NOMO-1 treated with dmso at 0.1 percent for 144 hours (cell line): ENCODE data around the gene CYLD.

Experiments used
- DNase-seq: peaks from one replicate; lab custom pipeline; 2025; ENCODE audit not compliant: unreplicated experiment; lab: John Stamatoyannopoulos, UW

The CYLD gene

GRCh38 chr16:50776037-50776436, 34.2 kb downstream of the CYLD start:
- no peak for DNase-seq

DNA sequence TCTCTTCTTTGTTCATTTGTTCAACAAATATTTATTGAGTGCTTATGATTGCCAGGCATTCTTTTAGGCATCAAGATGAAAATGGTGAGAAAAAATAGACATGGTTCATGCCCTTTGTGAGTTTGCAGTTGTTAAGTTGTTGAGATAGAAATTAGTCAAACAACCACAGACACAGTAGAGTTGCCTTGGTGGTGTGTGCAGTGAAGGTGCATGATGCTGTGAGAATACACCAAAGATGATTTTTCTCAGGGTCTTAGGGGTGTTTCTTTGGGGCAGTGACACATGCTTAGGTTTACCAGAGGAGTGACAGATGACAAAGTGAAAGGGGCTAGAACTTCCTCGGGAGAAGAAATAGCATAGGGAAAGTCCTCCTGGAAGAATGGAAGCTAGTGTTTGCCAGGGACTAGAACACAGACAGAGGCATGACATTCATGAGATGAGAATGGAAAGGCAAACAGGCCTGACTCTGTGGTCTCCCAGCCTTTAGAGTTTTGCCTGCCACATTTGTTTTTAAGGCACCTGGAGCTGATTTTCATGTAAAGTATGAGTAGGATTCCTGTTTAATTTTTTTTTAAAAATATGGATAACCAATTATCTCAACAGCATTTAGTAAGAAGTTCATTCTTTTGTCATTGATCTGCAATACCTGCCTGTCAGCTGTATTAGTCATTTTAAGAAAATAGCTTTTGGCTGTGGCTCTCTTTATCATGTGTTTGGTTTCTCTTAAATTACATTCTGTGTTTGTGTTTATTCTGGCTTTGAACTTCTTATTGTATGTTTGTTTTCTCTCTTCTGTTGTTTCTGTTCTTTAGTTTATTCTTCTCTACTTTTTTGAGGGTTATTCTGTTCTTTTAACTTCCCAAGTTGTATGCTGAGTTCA, 36.6 kb downstream of the CYLD start:
- no peak for DNase-seq

GRCh38 chr16:50781043-50781442, 39.2 kb downstream of the CYLD start:
- DNase-seq, result no peak

DNA sequence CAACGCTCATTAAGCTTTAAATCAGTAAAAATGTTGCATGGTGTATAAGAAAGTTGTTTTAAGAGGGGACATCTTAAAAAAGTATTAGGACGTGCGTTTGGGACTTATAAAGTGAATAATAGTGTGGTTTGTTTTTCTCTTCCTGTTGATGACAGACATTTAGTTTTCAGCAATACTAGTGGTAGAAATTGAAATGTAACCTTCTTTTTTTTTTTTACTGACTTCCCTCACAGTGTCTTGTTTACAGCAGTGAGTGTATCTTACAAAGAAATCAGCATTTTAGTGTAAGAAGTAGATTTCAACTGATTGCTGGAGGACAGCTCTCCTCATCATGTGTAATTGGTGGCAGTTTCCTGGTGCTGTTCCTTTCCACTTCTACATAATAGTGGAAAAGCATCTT, 39.6 kb downstream of the CYLD start:
- DNase-seq, result no peak

- DNase-seq, result no peak
Observed at GRCh38 chr16:50789757-50790156, 47.9 kb downstream of the CYLD start.

GRCh38 chr16:50791522-50791921, 49.6 kb downstream of the CYLD start:
- no peak for DNase-seq

DNA sequence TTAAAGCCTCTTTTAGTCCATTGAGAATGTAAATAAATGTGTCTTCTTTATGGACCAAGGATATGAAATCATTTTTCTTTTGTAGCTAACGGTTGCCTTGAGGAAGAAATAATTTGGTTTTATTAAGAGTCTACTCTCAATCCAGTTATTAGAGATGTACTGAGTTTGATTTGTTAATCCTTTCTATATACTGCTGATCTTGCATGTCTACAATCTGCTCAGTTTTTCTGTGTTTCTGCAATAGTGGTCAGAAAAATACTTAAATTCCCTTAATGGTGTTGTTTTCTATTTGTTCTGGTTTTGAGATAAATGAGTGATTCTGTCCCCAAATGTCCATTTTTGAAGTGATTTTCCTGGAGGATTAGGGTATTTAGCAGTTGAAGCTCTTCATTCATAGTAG, 54.9 kb downstream of the CYLD start:
- no peak for DNase-seq

DNA sequence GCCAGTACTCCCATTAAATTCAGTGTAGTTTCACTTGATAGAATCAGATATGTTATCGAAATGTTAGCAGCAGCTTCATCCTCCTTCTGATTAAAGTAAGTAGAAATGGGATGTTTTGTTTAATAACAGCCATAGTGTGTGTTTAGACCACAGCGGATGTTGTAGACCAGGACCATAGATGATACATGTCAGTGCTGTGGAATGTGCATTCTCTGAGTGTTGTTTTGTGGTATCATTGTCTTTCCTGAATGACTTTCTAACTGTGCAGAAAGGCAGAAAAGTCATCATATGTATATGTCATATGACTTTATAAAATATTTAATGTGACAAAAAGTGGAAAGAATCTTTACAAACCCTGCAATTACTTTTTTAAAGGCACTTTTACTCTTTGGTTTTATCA, 55.6 kb downstream of the CYLD start:
- no peak for DNase-seq

DNA sequence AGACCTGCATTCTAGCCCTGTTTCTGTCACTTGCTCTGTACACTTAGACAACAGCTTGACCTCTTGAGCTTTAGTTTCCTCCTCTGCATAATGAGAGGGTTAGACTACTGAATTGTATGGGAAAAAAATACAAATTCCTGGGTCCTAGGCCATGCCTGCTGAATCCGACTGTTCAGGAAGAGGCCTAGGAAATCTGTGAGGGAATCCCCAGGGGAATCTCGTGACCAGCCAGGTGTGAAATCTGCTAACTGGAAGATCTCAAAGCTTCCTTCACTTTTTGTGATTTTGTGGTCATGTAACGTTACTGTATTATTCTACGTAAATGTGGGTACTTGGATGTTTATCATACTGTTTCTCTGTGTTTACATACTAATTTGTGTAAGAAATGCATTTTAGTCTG, 58.2 kb downstream of the CYLD start:
- DNase-seq, result no peak

DNA sequence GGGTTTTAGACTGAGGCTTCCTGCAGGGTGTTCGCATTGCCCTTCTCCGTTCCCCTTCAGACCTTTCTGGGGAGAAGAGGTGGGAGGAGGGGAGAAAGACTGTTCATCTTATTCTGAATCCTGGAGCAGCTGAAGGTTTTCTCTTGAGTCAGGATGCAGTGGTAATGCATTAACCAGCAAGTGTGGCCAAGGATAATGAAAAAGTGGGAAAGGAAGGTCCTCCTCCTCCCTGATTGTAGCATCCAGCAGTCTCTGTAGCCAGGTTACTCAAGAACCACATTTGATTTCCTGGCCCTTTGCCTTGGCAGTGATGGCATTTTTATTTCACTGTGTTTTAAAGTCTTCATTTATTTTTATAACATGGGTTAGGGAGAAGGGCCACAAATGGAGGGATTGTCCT, 59.1 kb downstream of the CYLD start:
- DNase-seq, result no peak

- DNase-seq, result no peak
Observed at GRCh38 chr16:50802000-50802399, 60.1 kb downstream of the CYLD start.

DNA sequence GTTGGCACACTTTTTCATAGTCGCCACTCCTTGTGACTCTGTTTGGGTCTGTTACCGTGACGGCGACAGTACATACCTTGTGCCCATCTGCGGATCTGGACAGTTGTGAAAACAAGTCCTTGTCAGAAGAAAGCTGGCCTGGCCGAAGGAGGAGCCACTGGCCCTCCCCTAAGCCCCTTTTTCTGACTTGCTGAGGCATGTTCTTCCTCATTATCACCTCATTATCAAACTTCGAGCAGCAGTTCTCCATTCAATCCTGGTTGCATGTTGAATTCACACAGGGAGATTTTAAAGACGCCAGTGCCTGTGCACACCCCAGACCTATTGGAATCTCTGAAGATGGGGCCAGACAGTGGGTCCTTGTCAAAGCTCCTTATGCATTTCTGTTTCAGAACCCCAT, 61.1 kb downstream of the CYLD start:
- DNase-seq, result no peak

DNA sequence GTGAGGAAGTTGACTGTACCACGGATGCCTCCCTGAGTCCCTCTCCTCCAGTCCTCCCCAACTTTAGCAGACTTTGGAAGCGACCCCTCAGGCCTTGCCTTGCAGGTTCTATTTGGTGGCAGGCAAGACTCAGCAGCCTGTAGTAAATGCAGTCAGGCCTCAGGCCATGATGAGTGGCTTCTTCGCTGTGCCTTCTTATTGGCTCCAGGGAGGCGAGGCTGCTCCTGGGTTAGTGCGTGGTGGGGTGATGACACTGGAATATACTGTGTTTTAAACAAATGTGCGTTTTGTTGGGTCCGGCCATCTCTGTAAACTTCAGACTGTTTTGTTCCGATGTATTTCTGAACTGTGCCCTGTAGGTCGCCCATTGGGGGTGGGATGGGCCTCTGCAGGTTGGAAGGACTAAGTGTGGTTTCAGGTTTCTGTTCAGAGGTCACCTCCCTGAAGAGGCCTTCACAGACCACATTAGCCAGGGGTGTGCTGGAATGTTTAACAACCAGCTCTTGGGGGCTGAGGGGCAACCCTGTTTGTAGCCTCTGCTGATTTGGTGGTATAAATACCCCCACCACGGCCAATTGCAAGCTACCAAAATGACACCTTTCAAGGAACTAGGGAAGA, 62.5 kb downstream of the CYLD start:
- no peak for DNase-seq

- DNase-seq, result peak; percentile 79
Observed at GRCh38 chr16:50806099-50807062, 64.5 kb downstream of the CYLD start.

DNA sequence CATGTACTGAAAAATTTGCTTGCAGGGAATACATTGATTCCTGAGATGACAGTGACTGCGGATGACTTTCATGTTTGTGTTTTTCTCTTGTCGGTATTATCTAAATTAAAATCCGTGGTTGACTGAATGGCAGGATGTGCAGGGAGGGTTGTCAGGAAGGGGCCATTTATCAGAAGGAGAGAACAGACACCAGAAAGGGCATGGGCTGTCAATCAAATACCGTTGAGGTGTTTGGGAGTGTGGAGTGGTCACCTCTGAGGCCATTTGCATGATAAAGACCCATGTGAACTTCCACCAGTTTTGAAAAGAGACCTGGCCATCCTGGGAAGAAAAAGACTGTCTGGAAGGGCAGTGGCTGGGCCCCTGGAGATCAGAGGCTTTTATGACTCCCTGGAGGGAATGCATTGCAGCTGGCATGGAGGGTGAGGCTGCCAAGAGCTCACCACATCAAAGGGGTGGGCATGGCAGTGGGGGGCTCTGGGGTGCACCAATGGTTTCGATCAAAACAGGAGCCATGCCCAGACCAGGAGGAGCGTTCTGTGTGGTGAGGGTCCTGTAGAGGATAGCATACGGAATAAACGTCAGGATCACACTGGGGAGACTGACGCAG, 67.1 kb downstream of the CYLD start:
- no peak for DNase-seq

- DNase-seq, result no peak
Observed at GRCh38 chr16:50809561-50809960, 67.7 kb downstream of the CYLD start.

DNA sequence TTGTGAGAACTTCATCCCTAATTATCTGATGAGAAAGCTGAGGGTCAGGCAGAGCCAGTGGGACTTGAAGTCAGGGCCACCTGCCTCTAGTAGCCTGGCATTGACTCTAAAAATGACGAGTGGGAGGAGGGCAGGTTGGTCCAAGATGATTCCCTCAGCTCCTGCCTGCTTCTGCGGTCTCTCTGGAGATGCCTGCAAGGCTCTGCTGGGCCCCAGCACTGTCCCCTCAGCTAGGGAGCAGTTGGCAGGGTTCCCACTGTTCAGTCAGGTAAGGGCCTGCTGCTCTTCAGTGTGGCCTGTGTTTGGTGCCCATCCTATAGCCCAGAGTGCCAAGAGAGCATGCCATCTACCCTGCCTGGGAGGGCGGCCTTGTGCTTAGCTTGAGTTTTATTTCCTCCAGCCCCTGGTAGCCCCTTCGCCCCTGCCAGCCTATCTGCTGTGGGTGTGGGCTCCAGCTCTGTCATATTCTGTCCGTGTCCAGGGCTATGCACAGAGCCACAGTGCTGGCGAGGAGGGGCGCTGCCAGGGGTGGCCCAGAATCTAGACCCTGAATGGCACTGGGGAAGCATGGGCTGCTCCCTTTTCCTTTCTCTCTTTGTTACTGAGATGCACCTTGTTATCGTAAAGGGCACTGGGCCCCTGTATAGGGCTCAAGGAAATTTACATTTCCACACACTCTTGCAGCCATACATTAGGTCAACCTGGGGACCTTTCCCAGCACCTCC, 68.5 kb downstream of the CYLD start:
- no peak for DNase-seq

- no peak for DNase-seq
Observed at GRCh38 chr16:50812046-50812445, 70.2 kb downstream of the CYLD start.

DNA sequence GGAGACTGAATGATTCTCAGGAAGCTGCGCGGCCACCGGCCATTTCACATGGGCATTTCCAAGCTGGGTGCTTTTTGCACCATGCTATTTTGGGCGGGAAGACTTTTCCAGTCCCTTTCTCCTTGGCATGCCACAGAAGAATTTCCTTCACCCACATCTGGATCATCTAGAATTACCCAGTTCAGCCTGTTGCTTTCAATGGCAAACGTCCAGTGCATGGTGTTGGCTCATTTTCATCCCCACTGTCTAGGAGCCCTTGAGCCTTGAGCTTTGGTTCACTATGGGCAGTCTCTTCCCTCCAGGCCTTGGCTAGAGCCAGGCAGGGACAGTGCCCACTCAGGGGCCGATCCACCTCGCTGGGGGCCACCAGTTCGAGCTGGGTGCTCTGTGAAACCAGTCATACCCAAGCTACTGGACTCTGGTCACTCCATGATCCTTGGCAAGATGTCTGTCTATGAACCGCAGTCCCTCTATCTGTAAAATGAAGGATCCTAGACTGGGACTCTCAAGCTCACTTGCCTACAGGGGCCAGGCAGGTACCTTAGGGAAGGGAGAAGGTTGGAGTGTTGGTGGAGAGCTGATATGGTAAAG, 71.1 kb downstream of the CYLD start:
- DNase-seq, result no peak

DNA sequence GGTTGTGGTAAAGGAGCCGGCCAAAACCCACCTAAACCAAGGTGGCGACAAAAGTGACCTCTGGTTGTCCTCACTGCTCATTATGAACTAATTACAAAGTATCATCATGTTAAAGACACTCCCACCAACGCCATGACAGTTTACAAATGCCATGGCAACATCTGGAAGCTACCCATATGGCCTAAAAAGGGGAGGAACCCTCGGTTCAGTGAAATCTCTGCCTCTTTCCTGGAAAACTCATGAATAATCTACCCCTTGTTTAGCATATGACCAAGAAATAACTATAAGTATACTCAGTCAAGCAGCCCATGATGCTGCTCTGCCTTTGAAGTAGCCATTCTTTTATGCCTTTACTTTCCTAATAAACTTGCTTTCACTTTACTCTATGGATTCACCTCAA, 72.2 kb downstream of the CYLD start:
- DNase-seq, result no peak
